Gastrocnemius medialis (tissue), 4 donors: ENCODE data around the gene ZDHHC14. TPM values are rescaled to one million over a fixed set of nuclear protein-coding genes. Genes with fewer than 3 reads are reported as not detected.

Experiments
- ATAC-seq, 2 donors: fragments of 150-250 bp; one replicate each; pipeline ENCODE4 v1.9.1; 2016
- DNase-seq, 2 donors: peaks; one replicate each; pipeline ENCODE4 v3.0.0-alpha.2; 2019
- H3K27ac ChIP-seq, 4 donors: fragments of 200-600 bp; sonication (generic); 1 replicate in 1 of 4; 2 replicates in 3 of 4; pipeline ENCODE4 v1.5.1; 2016 to 2018; ENCODE audit warnings: mild to moderate bottlenecking in 2 of 4, moderate library complexity in 1 of 4
- H3K27me3 ChIP-seq, 3 donors: fragments of 200-600 bp; sonication (generic) in 2 of 3; 1 replicate in 1 of 3; 2 replicates in 2 of 3; pipeline versions ENCODE4 v1.5.1 to v1.6.0; 2016 to 2019; ENCODE audit warnings: mild to moderate bottlenecking in 1 of 3, moderate library complexity in 1 of 3
- H3K36me3 ChIP-seq, 2 donors: fragments of 200-600 bp; sonication (generic) in 1 of 2; one replicate each; pipeline ENCODE4 v1.5.1; 2017 to 2018
- H3K4me1 ChIP-seq, 2 donors: fragments of 200-600 bp; sonication (generic) in 1 of 2; one replicate each; pipeline ENCODE4 v1.5.1; 2016 to 2017; ENCODE audit warnings: mild to moderate bottlenecking in 2 of 2
- H3K4me3 ChIP-seq, 4 donors: fragments of 200-600 bp; sonication (generic) in 3 of 4; 1 replicate in 1 of 4; 2 replicates in 3 of 4; pipeline ENCODE4 v1.5.1; 2016 to 2019; ENCODE audit warnings: mild to moderate bottlenecking in 2 of 4
- H3K9me3 ChIP-seq, 3 donors: fragments of 200-600 bp; sonication (generic) in 2 of 3; 1 replicate in 1 of 3; 2 replicates in 2 of 3; pipeline ENCODE4 v1.5.1; 2016 to 2019
- CTCF ChIP-seq, 5 experiments: fragments of 450-650 bp in 3 of 5; fragments of 200-600 bp in 2 of 5; sonication (generic) in 2 of 5; IDR thresholded peaks in 4 of 5; conservative IDR thresholded peaks in 1 of 5; 1 replicate in 4 of 5; 2 replicates in 1 of 5; pipeline ENCODE4 v1.5.1; 2016 to 2019; ENCODE audit warnings: antibody characterized with exemption in 5 of 5, mild to moderate bottlenecking in 3 of 5, moderate library complexity in 3 of 5
- POLR2A ChIP-seq, 2 donors: fragments of 450-650 bp; IDR thresholded peaks; one replicate each; pipeline ENCODE4 v1.6.1; 2017; ENCODE audit warnings: antibody characterized with exemption in 2 of 2, mild to moderate bottlenecking in 2 of 2, moderate library complexity in 2 of 2
- in situ Hi-C, 4 donors: fragments of 200-750 bp; cut with MboI; loops; one replicate each; pipeline versions ENCODE4 v1.15.0 to v1.8.0; 2017; ENCODE audit warnings: low sequenced_read_pairs in 4 of 4
- intact Hi-C: fragments of 100-400 bp; cut with DNase I; formaldehyde crosslinking; loops from one replicate; pipeline ENCODE4 v1.15.1; 2023; ENCODE audit warnings: low total_unique reads
- total RNA-seq, 4 donors: library from RNA; depleted of rRNA; stranded (reverse); fragments of >200 nt; gene quantifications; one replicate each; pipeline versions ENCODE4 v1.1.0 to v1.2.3, GENCODE V29; 2016

Gene ZDHHC14
- total RNA-seq, 4 donors from 2014 or later = 3.7 to 7.7 (median 5.9) TPM

GRCh38 chr6:157627195-157627966, 246.4 kb downstream of the ZDHHC14 start:
- no peak for DNase-seq
- no peak for ATAC-seq
- Histone ChIP-seq H3K4me3 (no peak overlapping the region), H3K36me3 (no peaks in the 10 kb centered on the region), H3K9me3 (no peaks in the 10 kb centered on the region), H3K27ac (no peak overlapping the region), H3K27me3 (no peaks in the 10 kb centered on the region), H3K4me1 (peaks cover 0 to 15% of the 10 kb centered on the region in 2 donors)
- intact Hi-C loops (no loop called here), in situ Hi-C loops (no loop called here)
- TF ChIP-seq POLR2A (IDR thresholded peaks at IDR 0.05) = no peak
- no peak for TF ChIP-seq CTCF (IDR thresholded peaks at IDR 0.05 in 4 of 5, conservative IDR thresholded peaks at IDR 0.05 in 1 of 5)

- TF ChIP-seq POLR2A (IDR thresholded peaks at IDR 0.05) = no peak
- no peak for TF ChIP-seq CTCF (IDR thresholded peaks at IDR 0.05 in 4 of 5, conservative IDR thresholded peaks at IDR 0.05 in 1 of 5)
- DNase-seq (no peak), ATAC-seq (no peak)
- in situ Hi-C loops (no loop called here), intact Hi-C loops (no loop called here)
- no peak overlapping the region for H3K4me3 ChIP-seq
- no peak overlapping the region for H3K27ac ChIP-seq
- H3K27me3 ChIP-seq = no peaks in the 10 kb centered on the region
- H3K36me3 ChIP-seq = no peaks in the 10 kb centered on the region
- no peaks in the 10 kb centered on the region for H3K9me3 ChIP-seq
- peaks cover 0 to 18% of the 10 kb centered on the region in 2 donors for H3K4me1 ChIP-seq
Observed at GRCh38 chr6:157628463-157628862, 247.5 kb downstream of the ZDHHC14 start.

DNA sequence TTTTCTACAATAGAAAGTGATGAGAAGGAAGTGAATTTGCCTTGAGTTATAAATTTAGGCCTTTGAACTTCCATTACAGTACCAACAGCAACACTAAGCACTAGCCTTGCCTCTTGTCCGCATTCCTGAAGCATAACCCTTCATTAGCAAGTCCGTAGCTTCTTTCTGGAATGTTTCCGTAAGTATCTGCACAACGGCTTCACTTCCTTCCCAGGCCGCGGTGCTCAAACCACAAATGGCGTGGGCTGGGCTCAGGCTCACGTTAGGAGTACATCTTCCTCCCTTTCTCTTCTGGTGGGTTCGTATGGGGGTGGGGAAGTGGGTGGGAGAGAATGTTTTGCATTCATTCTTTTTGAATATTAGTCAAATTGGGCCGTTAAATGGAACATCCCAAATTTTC, 248.2 kb downstream of the ZDHHC14 start:
- no peaks in the 10 kb centered on the region for H3K27me3 ChIP-seq
- ATAC-seq (no peak), DNase-seq (no peak)
- H3K4me1 ChIP-seq = peaks cover 0 to 18% of the 10 kb centered on the region in 2 donors
- in situ Hi-C loops = no loop called here
- no peaks in the 10 kb centered on the region for H3K9me3 ChIP-seq
- H3K4me3 ChIP-seq = no peak overlapping the region
- no peaks in the 10 kb centered on the region for H3K36me3 ChIP-seq
- intact Hi-C loops = no loop called here
- no peak for TF ChIP-seq POLR2A (IDR thresholded peaks at IDR 0.05)
- TF ChIP-seq CTCF (IDR thresholded peaks at IDR 0.05 in 4 of 5, conservative IDR thresholded peaks at IDR 0.05 in 1 of 5) = no peak
- no peak overlapping the region for H3K27ac ChIP-seq

DNA sequence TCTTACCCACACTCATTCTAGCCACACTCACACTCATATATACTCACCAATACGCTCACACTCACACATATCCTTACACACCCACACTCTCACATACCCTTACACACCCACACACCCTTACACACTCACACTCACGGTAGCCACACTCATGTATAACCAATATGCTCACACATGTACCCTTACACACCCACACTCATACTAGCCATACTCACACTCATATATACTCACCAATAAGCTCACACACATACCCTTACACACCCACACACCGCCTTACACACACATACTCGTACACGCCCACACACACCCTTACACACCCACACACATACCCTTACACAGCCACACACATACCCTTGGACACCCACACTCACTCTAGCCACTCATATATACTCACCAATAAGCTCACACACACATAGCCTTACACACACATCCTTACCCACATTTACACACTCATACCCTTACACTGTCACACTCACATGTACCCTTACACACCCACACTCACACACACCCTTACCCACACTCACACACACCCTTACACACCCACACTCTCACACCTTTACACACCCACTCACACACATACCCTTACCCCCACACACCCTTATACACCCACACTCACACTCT, 249.6 kb downstream of the ZDHHC14 start:
- no peak for DNase-seq

More for the DNA sequence above, 249.6 kb downstream of the ZDHHC14 start:
- Histone ChIP-seq H3K27me3 (no peaks in the 10 kb centered on the region), H3K27ac (no peak overlapping the region), H3K36me3 (no peaks in the 10 kb centered on the region), H3K9me3 (no peaks in the 10 kb centered on the region), H3K4me3 (no peak overlapping the region), H3K4me1 (peaks cover 0 to 18% of the 10 kb centered on the region in 2 donors)
- intact Hi-C loops = no loop called here
- TF ChIP-seq POLR2A (IDR thresholded peaks at IDR 0.05) (no peak), CTCF (IDR thresholded peaks at IDR 0.05 in 4 of 5, conservative IDR thresholded peaks at IDR 0.05 in 1 of 5) (no peak)
- in situ Hi-C loops = no loop called here
- ATAC-seq = no peak
